Thyroid gland (tissue), 4 donors: ENCODE data around the gene NYAP1. TPM values are rescaled to one million over a fixed set of nuclear protein-coding genes. Genes with fewer than 3 reads are reported as not detected.
"Not testable (repeated sequence)": the region's sequence is repeated elsewhere in the genome, so short reads cannot be mapped to it uniquely, and the experiment has no call there.

ENCODE experiments used
- DNase-seq, 2 donors: peaks; one replicate each; pipeline ENCODE4 v3.0.0-alpha.2; 2019
- H3K27ac ChIP-seq, 3 donors: fragments of 200-600 bp; sonication (generic); 1 replicate in 2 of 3; 2 replicates in 1 of 3; pipeline ENCODE4 v1.5.1; 2016 to 2019; ENCODE audit warnings: mild to moderate bottlenecking in 1 of 3, moderate library complexity in 1 of 3
- H3K27me3 ChIP-seq: fragments of 200-600 bp; sonication (generic); one replicate; pipeline ENCODE4 v1.5.1; 2019
- H3K36me3 ChIP-seq, 2 donors: fragments of 200-600 bp; sonication (generic); one replicate each; pipeline ENCODE4 v1.5.1; 2016 to 2019
- H3K4me1 ChIP-seq, 2 donors: fragments of 200-600 bp; sonication (generic); one replicate each; pipeline ENCODE4 v1.5.1; 2017 to 2019
- H3K4me3 ChIP-seq, 3 donors: fragments of 200-600 bp; sonication (generic); replicated peaks in 1 of 3; 1 replicate in 2 of 3; 2 replicates in 1 of 3; pipeline ENCODE4 v1.5.1; 2016; ENCODE audit warnings: mild to moderate bottlenecking in 1 of 3
- H3K9me3 ChIP-seq: fragments of 200-600 bp; sonication (generic); one replicate; pipeline ENCODE4 v1.5.1; 2017
- POLR2A ChIP-seq, 2 donors: fragments of 450-650 bp; IDR thresholded peaks; one replicate each; pipeline ENCODE4 v1.6.1; 2017; ENCODE audit warnings: antibody characterized with exemption in 2 of 2, mild to moderate bottlenecking in 2 of 2, moderate library complexity in 1 of 2
- WGBS, 2 donors: methylation state at CpG; one replicate each; pipeline ENCODE4 v1.1.5; 2017; 5-methylcytosine and 5-hydroxymethylcytosine counted together
- intact Hi-C: fragments of 100-400 bp; cut with DNase I; formaldehyde crosslinking; loops from one replicate; pipeline ENCODE4 v1.15.1; 2023
- total RNA-seq, 4 donors: library from RNA; depleted of rRNA; stranded (reverse); fragments of >200 nt; gene quantifications; one replicate each; pipeline ENCODE4 v1.2.3, GENCODE V29; 2016
- TF ChIP-seq, protein P1 (sequence below), 6 experiments: fragments of 200-600 bp in 3 of 6; fragments of 450-650 bp in 3 of 6; sonication (generic) in 3 of 6; IDR thresholded peaks; one replicate each; pipeline ENCODE4 v1.5.1; 2016 to 2019; ENCODE audit warnings: antibody characterized with exemption in 6 of 6, mild to moderate bottlenecking in 2 of 6, inconsistent platforms in 1 of 6, moderate library complexity in 1 of 6

NYAP1 gene
- total RNA-seq, 4 donors from 2014 or later, result 0.40 to 1.3 (median 1.0) TPM; not detected in 1

DNA sequence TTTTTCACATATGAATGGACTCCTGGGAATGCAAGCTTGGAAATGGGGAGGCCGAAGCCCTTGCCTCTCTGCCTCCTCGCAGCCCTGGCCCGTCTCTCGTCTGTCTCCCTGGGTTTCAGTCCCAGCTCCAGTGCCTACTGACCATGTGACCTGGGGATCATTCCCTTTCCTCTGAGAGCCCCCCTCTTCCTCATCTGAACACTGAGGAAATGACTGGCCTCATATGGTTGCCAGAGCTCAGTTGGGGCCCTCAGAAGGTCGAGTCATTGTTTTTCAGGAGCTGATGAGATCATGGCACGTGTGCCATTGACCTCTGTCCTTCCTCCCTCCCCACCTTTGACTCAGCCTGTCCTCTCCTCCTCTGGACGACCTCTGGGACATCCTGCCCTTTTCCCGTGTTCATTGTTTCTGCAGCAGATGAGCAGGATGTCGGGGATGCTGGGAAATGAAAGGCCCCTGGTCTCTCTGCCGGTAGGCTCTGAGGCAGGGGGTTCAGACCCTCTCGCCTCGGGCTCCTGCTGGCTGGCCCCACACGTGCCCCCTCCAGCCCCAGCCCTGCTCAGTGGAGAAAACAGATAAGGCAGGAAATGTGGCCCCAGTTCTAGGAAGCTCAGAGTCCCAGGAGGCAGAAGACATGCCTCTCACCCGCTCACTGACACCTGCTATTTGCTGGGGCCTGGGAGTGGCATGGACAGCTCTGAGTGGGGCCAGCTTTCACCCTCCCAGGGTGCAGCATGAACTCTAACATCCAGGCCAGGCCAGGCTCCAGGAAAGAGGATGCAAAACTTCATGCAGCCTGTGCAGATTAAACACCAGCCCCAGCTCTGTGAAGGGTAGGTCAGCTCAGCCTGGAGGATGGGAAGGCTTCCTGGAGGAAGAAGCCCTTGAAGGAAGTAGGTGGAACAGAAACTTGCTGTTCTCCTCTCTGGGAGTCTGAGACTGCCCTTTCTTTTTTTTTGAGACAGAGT, 39.1 kb upstream of the NYAP1 start:
- peak in 1 of 2 donors; percentile 27 for DNase-seq
- intact Hi-C loops, result no loop called here
- Histone ChIP-seq H3K4me3 (no peak overlapping the region), H3K36me3 (no peaks in the 10 kb centered on the region), H3K27ac (peak overlapping the region; percentile 47 to 80 (median 48)), H3K9me3 (no peaks in the 10 kb centered on the region), H3K4me1 (peaks cover 8 to 22% of the 10 kb centered on the region in 2 donors), H3K27me3 (no peaks in the 10 kb centered on the region)
- TF ChIP-seq POLR2A (IDR thresholded peaks at IDR 0.05), result no peak
- TF ChIP-seq, protein P1, sequence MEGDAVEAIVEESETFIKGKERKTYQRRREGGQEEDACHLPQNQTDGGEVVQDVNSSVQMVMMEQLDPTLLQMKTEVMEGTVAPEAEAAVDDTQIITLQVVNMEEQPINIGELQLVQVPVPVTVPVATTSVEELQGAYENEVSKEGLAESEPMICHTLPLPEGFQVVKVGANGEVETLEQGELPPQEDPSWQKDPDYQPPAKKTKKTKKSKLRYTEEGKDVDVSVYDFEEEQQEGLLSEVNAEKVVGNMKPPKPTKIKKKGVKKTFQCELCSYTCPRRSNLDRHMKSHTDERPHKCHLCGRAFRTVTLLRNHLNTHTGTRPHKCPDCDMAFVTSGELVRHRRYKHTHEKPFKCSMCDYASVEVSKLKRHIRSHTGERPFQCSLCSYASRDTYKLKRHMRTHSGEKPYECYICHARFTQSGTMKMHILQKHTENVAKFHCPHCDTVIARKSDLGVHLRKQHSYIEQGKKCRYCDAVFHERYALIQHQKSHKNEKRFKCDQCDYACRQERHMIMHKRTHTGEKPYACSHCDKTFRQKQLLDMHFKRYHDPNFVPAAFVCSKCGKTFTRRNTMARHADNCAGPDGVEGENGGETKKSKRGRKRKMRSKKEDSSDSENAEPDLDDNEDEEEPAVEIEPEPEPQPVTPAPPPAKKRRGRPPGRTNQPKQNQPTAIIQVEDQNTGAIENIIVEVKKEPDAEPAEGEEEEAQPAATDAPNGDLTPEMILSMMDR (IDR thresholded peaks at IDR 0.05), result no peak
- 53 to 57% methylated on average over 12 to 13 of the region's 14 CpGs for WGBS, 2 donors

DNA sequence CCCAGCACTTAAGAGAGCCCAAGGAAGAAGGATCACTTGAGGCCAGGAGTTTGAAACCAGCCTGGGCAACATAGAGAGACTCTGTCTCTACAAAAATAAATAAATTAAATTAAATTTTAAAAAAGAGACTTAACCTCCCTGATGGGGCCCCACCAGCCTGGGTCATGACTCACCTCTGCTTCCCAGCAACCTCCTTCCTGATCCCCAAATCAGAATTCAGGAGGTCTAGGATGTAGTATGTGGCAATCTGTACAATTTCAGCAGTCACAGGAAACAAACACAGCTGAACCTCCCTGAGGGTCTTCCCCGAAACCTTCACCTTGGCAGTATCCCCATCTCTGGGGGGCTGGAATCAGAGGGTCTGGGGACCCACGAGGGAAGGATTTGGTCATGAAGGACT, 37.7 kb upstream of the NYAP1 start:
- Histone ChIP-seq H3K36me3 (no peaks in the 10 kb centered on the region), H3K27me3 (no peaks in the 10 kb centered on the region), H3K4me1 (peaks cover 13 to 30% of the 10 kb centered on the region in 2 donors), H3K27ac (peak overlapping the region in 2 of 3 donors; percentile 15 to 80), H3K4me3 (no peak overlapping the region), H3K9me3 (no peaks in the 10 kb centered on the region)
- intact Hi-C loops, result no loop called here
- no peak for TF ChIP-seq POLR2A (IDR thresholded peaks at IDR 0.05)
- TF ChIP-seq, protein P1 (IDR thresholded peaks at IDR 0.05), result no peak
- no peak for DNase-seq
- WGBS, 2 donors, result 54 to 71% methylated on average over 2 of the region's 2 CpGs

DNA sequence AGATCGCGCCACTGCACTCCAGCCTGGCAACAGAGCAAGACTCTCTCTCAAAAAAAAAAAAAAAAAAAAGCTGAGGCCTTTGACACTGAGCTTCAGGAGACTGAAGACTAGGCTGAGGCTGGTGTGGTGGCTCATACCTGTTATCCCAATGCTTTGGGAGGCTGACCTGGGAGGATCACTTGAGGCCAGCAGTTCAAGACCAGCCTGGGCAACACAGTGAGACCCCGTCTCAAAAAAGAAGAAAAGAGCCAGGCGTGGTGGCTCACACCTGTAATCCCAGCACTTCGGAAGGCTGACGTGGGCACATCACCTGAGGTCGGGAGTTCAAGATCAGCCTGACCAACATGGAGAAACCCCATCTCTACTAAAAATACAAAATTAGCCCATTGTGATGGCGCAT, 36.4 kb upstream of the NYAP1 start:
- H3K4me3 ChIP-seq, H3K9me3 ChIP-seq, H3K36me3 ChIP-seq, H3K27ac ChIP-seq, H3K27me3 ChIP-seq, intact Hi-C loops, DNase-seq: not testable (repeated sequence)
- 96 to 98% methylated on average over 8 of the region's 8 CpGs for WGBS, 2 donors
- peaks cover 13 to 30% of the 10 kb centered on the region in 2 donors for H3K4me1 ChIP-seq

GRCh38 chr7:100449190-100449795, 34.4 kb upstream of the NYAP1 start:
- Histone ChIP-seq H3K9me3 (no peaks in the 10 kb centered on the region), H3K36me3 (no peaks in the 10 kb centered on the region), H3K27me3 (no peaks in the 10 kb centered on the region), H3K27ac (peak overlapping the region; percentile 76 to 91 (median 87)), H3K4me1 (peaks cover 13 to 30% of the 10 kb centered on the region in 2 donors), H3K4me3 (no peak overlapping the region)
- intact Hi-C loops, result no loop called here
- no peak for TF ChIP-seq POLR2A (IDR thresholded peaks at IDR 0.05)
- TF ChIP-seq, protein P1 (IDR thresholded peaks at IDR 0.05), result no peak
- WGBS, 2 donors, result 55 to 65% methylated on average over 13 of the region's 13 CpGs
- DNase-seq, result peak; percentile 58 to 71

DNA sequence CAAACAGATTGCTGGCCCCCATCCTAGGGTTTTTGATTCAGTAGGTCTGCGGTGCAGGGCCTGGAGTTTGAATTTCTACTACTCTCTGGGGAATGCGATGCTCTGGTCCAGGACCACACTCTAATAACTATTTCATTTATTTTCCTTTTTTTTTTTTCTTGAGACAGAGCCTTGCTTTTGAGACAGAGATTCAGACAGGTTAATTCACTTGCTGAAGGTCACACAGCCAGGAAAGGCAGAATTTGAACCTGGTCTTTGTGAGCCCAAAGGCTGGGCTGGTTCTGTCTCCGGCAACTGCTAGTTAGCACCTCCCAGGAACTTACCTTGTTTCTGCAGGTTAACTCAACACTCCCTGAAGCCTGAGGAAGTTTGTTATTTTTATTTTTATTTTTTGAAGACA, 31.2 kb upstream of the NYAP1 start:
- H3K27me3 ChIP-seq, result no peaks in the 10 kb centered on the region
- no peaks in the 10 kb centered on the region for H3K36me3 ChIP-seq
- H3K4me3 ChIP-seq, result no peak overlapping the region
- intact Hi-C loops, result no loop called here
- H3K4me1 ChIP-seq, result peaks cover 13 to 14% of the 10 kb centered on the region in 2 donors
- TF ChIP-seq, protein P1 (IDR thresholded peaks at IDR 0.05), result no peak
- no peak for TF ChIP-seq POLR2A (IDR thresholded peaks at IDR 0.05)
- H3K27ac ChIP-seq, result no peak overlapping the region
- 92 to 95% methylated on average over 3 of the region's 3 CpGs for WGBS, 2 donors
- no peak for DNase-seq
- no peaks in the 10 kb centered on the region for H3K9me3 ChIP-seq

GRCh38 chr7:100453854-100454253, 29.9 kb upstream of the NYAP1 start:
- H3K27me3 ChIP-seq, H3K27ac ChIP-seq, H3K36me3 ChIP-seq, H3K4me3 ChIP-seq, DNase-seq, H3K9me3 ChIP-seq, intact Hi-C loops: not testable (repeated sequence)
- WGBS, 2 donors, result 93 to 95% methylated on average over 8 of the region's 8 CpGs
- peaks cover 10 to 12% of the 10 kb centered on the region in 2 donors for H3K4me1 ChIP-seq
